Activated CD8-positive, alpha-beta memory T cell treated with anti-CD3 and anti-CD28 coated beads, Interleukin-2, amount 50 U/mL, for 24 hours (primary cell): ENCODE measurements around the gene PDE9A.

Experiments used
- DNase-seq: peaks from one replicate; pipeline ENCODE4 v3.0.0-alpha.2; 2020; ENCODE audit errors: extremely low read depth

The PDE9A gene

DNA sequence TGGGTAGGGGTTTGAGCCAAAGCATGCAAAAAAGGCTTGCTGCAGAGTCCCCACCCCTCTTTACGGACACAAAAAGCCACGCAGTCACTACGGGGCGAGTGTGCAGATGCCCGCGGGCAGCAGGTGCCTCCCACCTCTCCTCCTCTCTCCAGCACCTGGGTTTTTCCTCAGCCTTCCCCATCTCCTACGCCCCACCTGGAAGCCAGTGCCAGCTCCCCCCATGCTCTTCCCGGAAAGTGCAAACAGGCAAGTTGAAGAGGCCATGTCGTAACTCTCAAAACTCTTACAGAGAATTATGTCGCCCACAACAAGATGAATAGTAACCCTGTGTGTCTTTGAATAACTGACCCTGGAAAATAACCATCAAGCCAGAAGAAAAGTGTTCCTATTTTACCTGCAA lies 82.5 kb downstream of the PDE9A start:
- no peak for DNase-seq

- DNase-seq = no peak
Measured at GRCh38 chr21:42736646-42737350, 83.4 kb downstream of the PDE9A start.

DNA sequence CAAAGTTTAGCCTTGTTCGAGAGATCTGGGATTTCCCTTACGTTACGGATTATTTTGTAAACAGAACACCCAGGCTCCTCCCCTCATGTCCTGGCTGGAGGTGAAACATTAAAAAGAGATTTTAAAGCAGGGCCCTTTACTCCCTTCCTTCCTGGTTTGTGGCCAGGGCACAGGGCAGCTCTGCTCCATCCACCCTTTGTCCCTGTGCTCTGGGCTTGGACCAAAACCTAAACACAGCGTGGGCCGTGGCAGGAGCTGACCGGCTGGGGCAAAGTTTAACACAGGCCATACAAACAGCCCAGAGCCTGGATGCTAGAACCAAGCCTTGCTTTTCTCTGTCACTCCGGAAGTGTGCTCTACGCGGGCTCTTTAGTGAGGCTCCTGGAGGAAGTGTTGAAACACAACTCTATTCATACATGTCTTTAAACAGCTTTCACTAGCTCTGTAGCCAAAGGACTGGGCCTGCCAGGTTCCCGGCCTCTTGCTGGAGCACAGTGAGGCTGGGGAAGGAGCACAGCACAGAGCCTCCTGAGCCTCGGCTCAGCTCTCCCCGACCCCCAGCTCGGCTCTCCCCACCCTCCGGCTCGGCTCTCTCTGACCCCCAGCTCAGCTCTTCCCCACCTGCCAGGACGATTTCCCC lies 84.7 kb downstream of the PDE9A start:
- DNase-seq = no peak

DNA sequence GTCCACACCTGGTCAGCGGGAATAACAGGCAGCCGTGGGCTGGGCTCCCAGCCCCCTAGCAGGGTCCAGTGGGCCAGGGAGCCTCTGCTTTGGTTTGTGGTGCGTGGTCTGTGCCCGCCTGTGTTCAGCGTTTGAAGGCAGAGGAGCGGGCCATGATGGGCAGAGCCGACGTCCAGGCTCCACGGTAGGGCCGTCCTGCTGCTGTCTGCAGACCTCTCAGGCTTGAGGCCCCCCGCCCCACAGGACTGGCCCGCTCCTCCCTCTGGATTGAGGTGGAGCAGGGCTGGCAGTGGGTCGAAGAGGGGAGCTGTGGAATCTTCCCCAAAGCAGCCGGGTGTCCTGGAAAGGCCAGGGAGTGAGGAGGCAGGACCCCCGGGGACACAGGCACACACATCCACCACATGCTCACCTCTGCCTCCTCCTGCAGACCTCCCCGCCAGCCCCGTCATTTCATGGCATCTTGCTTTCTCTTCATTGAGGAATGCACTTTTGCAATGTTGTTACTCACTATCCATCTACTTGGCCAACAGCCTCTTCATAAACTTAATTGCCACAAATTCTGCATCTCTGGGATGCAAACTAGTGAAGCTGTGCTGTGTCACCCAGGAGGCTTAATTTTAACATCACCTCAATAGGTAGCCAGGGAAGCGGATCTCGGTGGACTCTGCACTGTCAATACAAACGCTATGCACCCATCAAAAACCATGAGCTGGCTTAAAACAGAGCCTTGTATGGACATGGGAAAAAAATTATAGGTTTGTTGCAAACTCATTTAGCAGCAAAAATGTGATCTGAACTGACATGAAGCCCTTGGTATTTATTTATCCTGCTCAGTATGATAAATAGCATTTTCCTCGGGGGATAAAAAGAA lies 85.9 kb downstream of the PDE9A start:
- no peak for DNase-seq

- DNase-seq = no peak
Measured at GRCh38 chr21:42740405-42740909, 87.0 kb downstream of the PDE9A start.

DNA sequence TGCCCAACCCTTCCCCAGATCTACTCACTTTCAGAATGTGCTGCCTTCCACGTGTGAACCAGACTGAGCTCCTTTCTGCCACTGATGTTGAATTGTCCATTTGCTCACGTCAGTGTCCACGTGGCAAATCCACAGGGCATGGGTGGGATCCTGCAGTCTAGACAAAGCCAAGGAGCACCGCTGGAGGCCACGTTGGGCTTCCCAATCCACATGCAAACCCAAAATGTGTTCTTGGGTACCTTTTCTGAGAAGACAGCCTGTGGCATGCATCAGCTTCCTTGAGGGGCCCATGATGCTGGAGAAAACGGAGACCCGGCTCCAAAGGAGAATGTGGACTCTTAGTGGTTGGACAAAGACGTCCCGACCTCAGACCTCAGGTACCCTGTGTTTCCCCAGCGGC lies 87.6 kb downstream of the PDE9A start:
- DNase-seq = no peak

DNA sequence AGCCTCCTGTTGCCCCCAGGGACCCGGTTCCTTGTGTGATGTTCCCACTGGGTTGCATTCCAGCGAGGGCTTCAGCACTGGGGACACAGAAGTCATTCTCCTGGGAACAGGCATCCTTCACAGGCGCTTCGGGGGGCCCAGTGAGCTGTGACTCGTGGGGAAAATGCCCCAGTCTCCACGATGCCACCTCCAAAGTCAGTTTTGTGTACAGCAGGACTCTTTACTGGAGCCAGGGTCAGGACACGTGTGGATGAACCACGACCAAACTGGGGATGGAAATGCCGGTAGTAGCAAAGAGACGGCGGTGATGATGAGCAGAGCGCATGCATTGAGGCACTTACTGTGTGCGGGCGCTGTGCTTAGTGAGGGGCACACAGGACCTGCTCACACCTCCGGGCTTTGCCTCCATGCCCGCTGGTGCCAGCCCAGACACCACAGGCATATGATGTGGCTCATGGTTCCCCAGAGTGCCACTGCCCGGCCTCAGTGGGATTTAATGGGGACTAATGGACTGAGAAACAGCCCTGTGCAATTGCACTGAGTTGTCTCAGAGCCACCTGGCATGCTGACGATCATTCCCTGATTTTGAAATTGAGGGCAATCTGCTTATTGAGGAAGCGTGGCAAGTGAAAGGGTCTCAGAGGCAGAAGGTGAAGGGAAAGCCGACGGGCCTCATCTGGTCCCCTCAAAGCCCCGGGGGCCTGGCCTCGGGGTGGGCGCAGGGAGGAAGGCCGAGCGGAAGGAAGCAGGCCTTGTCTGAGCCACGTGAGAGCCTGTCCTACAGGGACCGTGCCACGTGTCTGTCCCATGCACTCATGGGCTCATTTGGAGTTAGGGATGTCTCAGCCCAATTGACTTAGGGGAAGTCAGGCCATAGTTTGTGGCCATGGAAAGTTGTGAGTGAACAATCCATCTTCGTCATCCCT lies 91.4 kb downstream of the PDE9A start:
- DNase-seq = no peak

DNA sequence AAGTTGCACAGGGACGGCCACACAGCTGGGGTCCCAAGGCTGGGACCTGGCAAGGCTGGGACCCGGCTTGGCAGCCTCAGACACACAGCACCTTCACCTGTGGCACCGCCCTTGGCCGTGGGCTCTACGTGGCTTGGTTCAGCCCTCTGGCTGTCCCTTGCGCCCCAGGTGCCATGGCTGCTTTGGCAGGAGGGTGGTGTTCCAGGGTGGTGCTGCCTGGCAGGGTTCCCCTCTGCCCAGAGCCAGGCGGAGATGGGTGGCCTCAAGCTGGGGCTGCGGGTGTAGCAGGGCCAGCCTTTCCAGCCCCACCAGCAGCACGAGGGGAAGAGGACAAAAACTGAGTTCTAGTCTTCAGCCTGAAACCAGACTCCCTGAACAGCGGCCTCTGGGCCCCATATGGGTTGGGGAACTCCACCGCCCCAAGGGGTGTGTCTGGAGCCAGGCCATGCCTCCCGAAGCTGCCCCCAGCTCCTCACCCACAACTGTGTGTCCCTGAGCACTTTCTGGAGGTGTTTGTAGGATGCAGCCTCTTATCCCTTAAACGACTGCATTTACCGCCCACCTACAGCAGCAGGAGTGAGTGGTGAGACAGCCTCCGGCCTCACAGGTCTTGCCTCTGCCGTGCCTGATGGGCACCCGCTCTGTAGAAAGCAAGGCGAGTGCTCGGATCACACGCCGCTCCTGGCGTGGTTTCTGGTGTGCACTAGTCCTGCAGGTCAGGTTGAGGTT lies 92.3 kb downstream of the PDE9A start:
- no peak for DNase-seq

- no peak for DNase-seq
Measured at GRCh38 chr21:42746240-42746592, 92.8 kb downstream of the PDE9A start.

GRCh38 chr21:42746593-42747275 lies 93.3 kb downstream of the PDE9A start:
- DNase-seq = peak; percentile 5

GRCh38 chr21:42747276-42747701 lies 93.9 kb downstream of the PDE9A start:
- no peak for DNase-seq

- no peak for DNase-seq
Measured at GRCh38 chr21:42747746-42748351, 94.4 kb downstream of the PDE9A start.

DNA sequence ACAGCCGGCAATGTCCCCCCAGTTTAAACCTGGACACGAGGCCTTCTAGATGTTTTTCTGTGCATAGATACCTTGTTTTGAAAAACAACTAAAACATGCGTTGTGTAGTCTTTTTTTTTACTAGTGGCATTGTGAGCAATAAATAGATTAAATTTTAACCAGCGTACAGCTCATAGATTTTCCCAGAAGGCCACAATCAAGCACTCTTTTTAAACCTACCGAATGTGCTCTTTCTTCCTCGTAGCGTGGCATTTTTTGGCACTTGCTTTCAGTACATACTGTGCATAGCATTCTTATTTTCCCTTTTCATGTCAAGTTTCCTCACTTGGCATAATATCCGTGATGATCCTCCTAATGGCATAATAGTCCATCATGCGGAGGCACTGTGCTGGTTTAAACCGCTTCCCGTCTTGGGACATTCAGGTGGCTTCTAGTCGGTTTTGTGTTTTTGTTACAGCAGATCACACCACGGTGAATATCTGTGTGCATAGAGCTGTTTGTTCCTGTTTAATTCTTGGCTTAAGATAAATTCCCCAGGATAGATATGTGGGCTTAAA lies 95.3 kb downstream of the PDE9A start:
- no peak for DNase-seq

DNA sequence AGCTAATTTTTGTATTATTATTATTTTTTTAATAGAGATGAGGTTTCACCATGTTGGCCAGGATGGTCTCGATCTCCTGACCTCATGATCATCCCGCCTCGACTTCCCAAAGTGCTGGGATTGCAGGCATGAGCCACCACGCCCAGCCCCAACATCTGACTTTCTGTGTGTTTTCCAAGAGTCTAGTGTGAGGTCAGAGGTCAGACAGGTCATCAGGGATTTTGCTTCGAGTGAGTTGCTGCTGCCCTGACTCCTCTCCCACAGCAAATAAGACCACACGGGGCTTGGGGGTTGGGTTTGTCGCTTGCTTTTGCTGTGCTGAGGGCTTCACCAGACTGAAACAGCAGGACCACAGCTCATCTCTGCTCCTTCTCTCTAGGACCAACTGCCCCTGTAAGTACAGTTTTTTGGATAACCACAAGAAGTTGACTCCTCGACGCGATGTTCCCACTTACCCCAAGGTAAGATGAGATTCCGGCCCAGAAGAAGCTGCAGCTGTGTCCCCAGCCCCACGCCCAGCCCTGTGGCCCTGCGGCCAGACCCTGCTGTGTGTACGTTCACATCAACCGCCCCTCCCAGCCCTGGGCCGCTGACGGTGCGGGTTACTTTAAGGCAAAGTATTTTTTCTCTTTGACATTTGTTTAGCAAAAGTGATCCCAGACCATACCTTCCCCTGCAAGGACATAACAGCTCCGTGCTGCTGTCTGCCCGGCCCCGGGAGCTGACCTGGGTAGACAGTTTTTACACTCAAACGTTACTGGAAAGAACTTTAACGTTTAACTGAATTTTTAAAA lies 97.5 kb downstream of the PDE9A start:
- DNase-seq = no peak

GRCh38 chr21:42751866-42752265 lies 98.4 kb downstream of the PDE9A start:
- DNase-seq = no peak

- DNase-seq = no peak
Measured at GRCh38 chr21:42753804-42754203, 100.4 kb downstream of the PDE9A start.

DNA sequence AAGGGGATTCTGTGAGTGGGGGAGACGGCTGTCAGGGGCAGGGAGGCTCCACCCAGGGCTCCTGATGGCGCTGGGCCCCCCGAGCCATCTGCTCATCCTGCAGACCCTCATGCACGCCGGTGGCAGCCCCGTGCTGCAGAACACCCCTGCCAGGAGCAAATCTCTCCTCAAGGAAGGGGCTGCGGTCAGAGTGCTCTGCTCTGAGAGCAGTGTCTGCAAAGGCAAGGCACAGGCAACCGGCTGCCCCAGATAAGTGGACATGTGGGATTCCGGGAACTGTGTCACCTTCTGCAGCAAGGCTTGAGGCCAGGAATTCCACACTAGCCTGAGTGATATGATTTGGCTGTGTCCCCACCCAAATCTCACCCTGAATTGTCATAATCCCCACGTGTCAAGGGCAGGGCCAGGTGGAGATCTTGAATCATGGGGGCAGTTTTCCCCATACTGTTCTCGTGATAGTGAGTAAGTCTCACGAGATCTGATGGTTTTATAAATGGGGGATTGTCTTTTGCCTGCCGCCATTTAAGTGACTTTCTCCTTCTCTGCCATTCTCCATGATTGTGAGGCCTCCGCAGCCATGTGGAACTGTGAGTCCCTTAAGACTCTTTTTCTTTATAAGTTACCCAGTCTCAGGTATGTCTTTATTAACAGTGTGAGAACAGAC lies 101.0 kb downstream of the PDE9A start:
- no peak for DNase-seq

DNA sequence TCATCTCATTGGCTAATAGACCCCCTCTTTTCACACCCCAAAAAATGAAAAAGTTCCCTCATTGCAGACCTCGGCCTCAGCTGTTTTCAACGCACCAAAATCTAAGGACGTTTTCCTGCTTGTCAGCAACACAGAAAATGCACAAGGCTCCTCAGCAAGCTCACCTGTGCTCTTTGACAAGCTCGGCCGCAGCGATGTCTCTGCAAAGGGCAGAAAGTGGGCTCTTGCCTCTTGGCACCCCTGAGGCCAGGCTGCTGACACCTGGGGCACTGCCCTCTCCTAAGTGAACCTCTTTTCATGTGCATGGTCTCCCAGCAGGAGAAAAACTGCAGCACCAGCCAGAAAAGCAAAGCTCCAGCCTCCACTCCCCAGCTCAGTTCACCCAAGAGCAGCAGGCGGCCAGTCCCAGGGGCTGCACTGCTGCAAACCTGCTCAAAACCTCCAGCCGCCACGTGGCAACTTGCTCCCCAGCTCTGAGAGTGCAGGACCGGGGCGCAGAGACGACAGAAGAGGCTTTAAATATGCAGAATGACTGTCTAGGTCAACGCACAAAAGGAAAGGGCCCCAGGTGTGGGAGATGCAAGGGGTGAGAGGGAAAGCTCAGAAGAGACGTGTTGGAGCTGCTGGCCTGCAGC lies 101.7 kb downstream of the PDE9A start:
- no peak for DNase-seq
